ENCODE data around the gene HYOU1. TPM values are rescaled to one million over a fixed set of nuclear protein-coding genes. Genes with fewer than 3 reads are reported as not detected.
A peak's percentile ranks its signal among the peaks of the same experiment; 100 is the strongest.

The HYOU1 gene
- total RNA-seq, 4 donors from 2014 or later: 43.5 to 94.4 (median 63.7) TPM

- no peak for TF ChIP-seq CTCF (IDR thresholded peaks at IDR 0.05)
- DNase-seq (ENCODE audit: low spot score) (no peak), ATAC-seq (ENCODE audit: low FRiP score) (no peak)
These were observed 24.8 kb upstream of the HYOU1 start for GRCh38 chr11:119081682-119082260.

GRCh38 chr11:119078675-119079420 is 21.8 kb upstream of the HYOU1 start:
- no peak for DNase-seq (ENCODE audit: low spot score)
- TF ChIP-seq CTCF (IDR thresholded peaks at IDR 0.05): no peak
- no peak for ATAC-seq (ENCODE audit: low FRiP score)

- no peak for DNase-seq (ENCODE audit: low spot score)
- no peak for TF ChIP-seq CTCF (IDR thresholded peaks at IDR 0.05)
- no peak for ATAC-seq (ENCODE audit: low FRiP score)
These were observed 20.8 kb upstream of the HYOU1 start for GRCh38 chr11:119077839-119078238.

- ATAC-seq (ENCODE audit: low FRiP score) (peak; percentile 97), DNase-seq (ENCODE audit: low spot score) (peak; percentile 91)
- no peak for TF ChIP-seq CTCF (IDR thresholded peaks at IDR 0.05)
These were observed 10.6 kb upstream of the HYOU1 start, which contains the start of gene VPS11 for GRCh38 chr11:119067371-119068222. TSS of gene VPS11 (plus strand) at chr11:119067818. CDS start at chr11:119067824, 6 bp downstream.

- no peak for TF ChIP-seq CTCF (IDR thresholded peaks at IDR 0.05)
These were observed 8.4 kb upstream of the HYOU1 start for GRCh38 chr11:119065369-119065768.

GRCh38 chr11:119062779-119063178 is 5.8 kb upstream of the HYOU1 start:
- no peak for TF ChIP-seq CTCF (IDR thresholded peaks at IDR 0.05)
- ATAC-seq (ENCODE audit: low FRiP score) (no peak), DNase-seq (ENCODE audit: low spot score) (no peak)

More at GRCh38 chr11:119065369-119065768, 8.4 kb upstream of the HYOU1 start:
- no peak for DNase-seq (ENCODE audit: low spot score)
- ATAC-seq (ENCODE audit: low FRiP score): no peak
